Muscle layer of duodenum (tissue), 2 donors: Measurements from ENCODE around the gene LITAFD.
"Not testable (repeated sequence)": the region's sequence is repeated elsewhere in the genome, so short reads cannot be mapped to it uniquely, and the experiment has no call there.

Source experiments
- H3K27ac ChIP-seq: one replicate; pipeline ENCODE4 v1.7.0; 2013; ENCODE audit warnings: mild to moderate bottlenecking, low read length
- H3K27me3 ChIP-seq: one replicate; pipeline ENCODE4 v1.7.0; 2013; ENCODE audit warnings: low read depth, mild to moderate bottlenecking, control low read depth, low read length
- H3K36me3 ChIP-seq, 2 donors: one replicate each; pipeline ENCODE4 v1.7.0; 2013; ENCODE audit warnings: low read length in 2 of 2, control low read depth in 1 of 2, mild to moderate bottlenecking in 1 of 2; ENCODE audit not compliant: insufficient read depth in 2 of 2, control insufficient read depth in 1 of 2
- H3K4me1 ChIP-seq, 2 donors: one replicate each; pipeline ENCODE4 v1.7.0; 2013; ENCODE audit warnings: low read length in 2 of 2, mild to moderate bottlenecking in 2 of 2, control low read depth in 1 of 2, moderate library complexity in 1 of 2; ENCODE audit not compliant: insufficient read depth in 2 of 2, control insufficient read depth in 1 of 2
- H3K4me3 ChIP-seq, 2 donors: one replicate each; pipeline ENCODE4 v1.7.0; 2013; ENCODE audit warnings: low read length in 2 of 2, low read depth in 1 of 2, mild to moderate bottlenecking in 1 of 2
- H3K9me3 ChIP-seq, 2 donors: one replicate each; pipeline ENCODE4 v1.7.0; 2013; ENCODE audit warnings: low read length in 2 of 2, control low read depth in 1 of 2, mild to moderate bottlenecking in 1 of 2; ENCODE audit not compliant: control insufficient read depth in 1 of 2
- donor health status: healthy.

Gene LITAFD

GRCh38 chr16:8882041-8882617 lies at the start of gene LITAFD:
Gene LITAFD (plus strand): TSS chr16:8882351. CDS start chr16:8884356, 2,005 bp downstream.
- Histone ChIP-seq H3K4me3 (no peak within 1 kb of the TSS), H3K9me3 (no peaks in the 10 kb centered on the region), H3K4me1 (peaks cover 8 to 10% of the 10 kb centered on the region in 2 donors), H3K27ac (no peak within 1 kb of the TSS), H3K36me3 (no peaks in the 10 kb centered on the region), H3K27me3 (no peaks in the 10 kb centered on the region)

DNA sequence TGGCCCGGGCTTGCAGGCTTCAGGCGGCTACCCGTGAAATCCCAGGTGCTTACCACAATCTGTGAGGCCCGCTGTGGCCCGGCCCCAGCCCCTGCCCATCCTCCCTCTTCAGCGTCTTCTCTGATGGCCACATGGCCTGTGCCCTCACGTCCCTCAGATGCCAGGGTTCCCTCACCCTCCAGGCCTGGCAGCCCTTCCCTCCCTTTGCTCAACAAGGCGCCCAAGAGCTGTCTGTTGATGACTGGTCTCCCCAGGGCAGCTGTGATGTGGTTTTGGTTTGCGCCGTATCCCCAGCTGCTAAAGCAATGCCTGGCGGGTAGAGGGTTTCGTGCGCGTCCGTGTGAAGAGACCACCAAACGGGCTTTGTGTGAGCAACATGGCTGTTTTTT lies 49.4 kb upstream of the LITAFD start:
- Histone ChIP-seq H3K4me3 (no peak overlapping the region), H3K27me3 (no peaks in the 10 kb centered on the region), H3K4me1 (no peaks in the 10 kb centered on the region), H3K9me3 (no peaks in the 10 kb centered on the region), H3K36me3 (peaks cover 32 to 36% of the 10 kb centered on the region in 2 donors), H3K27ac (no peak overlapping the region)

DNA sequence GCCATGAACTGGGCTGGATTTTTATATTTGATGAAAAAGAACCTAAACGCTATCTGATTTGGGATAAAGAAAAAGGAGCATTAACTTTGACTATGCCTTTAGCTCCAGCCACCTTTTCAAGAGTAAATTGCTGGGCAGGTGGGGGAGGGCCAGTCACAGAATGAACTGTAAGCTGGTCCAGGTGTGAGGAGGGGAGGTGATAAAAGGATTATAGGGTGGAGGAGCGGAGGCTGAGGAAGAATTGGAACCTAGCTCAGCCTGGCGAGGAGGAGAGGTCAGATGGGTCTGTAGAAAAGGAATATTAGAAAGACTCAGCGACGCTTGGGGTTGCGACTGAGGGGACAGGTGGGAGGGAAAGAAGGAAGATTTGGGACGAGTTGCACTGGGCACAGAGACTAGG lies 45.4 kb upstream of the LITAFD start:
- not testable (repeated sequence) for H3K4me1 ChIP-seq, H3K4me3 ChIP-seq, H3K9me3 ChIP-seq, H3K27ac ChIP-seq, H3K27me3 ChIP-seq
- peaks cover 10% of the 10 kb centered on the region in 2 donors for H3K36me3 ChIP-seq

- H3K27ac ChIP-seq, H3K36me3 ChIP-seq, H3K9me3 ChIP-seq, H3K27me3 ChIP-seq, H3K4me3 ChIP-seq, H3K4me1 ChIP-seq: not testable (repeated sequence)
Measured at GRCh38 chr16:8837594-8837993, 44.6 kb upstream of the LITAFD start.

GRCh38 chr16:8842016-8842415 lies 40.1 kb upstream of the LITAFD start:
- H3K4me1 ChIP-seq, H3K4me3 ChIP-seq, H3K27me3 ChIP-seq, H3K27ac ChIP-seq, H3K36me3 ChIP-seq, H3K9me3 ChIP-seq: not testable (repeated sequence)

GRCh38 chr16:8843296-8843695 lies 38.9 kb upstream of the LITAFD start:
- H3K36me3 ChIP-seq, H3K4me1 ChIP-seq, H3K27me3 ChIP-seq, H3K27ac ChIP-seq, H3K4me3 ChIP-seq, H3K9me3 ChIP-seq: not testable (repeated sequence)

DNA sequence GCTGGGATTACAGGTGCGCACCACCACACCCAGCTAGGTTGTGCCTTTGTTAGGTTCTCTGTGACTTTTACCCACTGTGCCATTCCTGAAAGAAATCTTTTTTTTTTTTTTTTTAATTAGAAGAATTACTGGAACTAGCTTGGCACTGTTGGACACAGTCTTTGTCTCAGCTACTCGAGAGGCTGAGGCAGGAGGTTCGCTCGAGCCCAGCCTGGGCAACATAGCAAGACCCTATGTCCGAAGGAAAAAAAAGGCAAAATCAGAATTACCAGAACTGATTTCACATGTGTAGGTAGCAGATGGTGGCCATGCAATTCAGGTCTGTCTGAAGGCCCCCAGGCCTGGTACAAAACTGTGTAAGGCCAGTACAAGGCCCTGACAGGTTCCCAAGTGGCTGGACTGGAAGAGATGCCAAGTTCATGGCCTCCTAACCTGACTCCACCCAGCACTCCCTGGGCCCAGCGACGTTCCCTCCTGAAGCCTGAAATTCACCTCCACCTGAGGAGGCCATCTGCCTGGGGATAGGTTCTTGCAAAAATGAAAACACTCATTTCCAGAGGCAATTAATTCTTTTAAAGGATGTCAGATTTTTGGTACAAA lies 36.4 kb upstream of the LITAFD start:
- Histone ChIP-seq H3K27ac (no peak overlapping the region), H3K27me3 (no peaks in the 10 kb centered on the region), H3K36me3 (peaks cover 13 to 21% of the 10 kb centered on the region in 2 donors), H3K4me1 (peaks cover 0 to 3% of the 10 kb centered on the region in 2 donors), H3K4me3 (no peak overlapping the region), H3K9me3 (no peaks in the 10 kb centered on the region)

GRCh38 chr16:8846401-8846932 lies 35.7 kb upstream of the LITAFD start:
- Histone ChIP-seq H3K27me3 (no peaks in the 10 kb centered on the region), H3K27ac (no peak overlapping the region), H3K36me3 (peaks cover 13 to 21% of the 10 kb centered on the region in 2 donors), H3K4me1 (peaks cover 0 to 3% of the 10 kb centered on the region in 2 donors), H3K4me3 (no peak overlapping the region), H3K9me3 (no peaks in the 10 kb centered on the region)

GRCh38 chr16:8847145-8847544 lies 35.0 kb upstream of the LITAFD start:
- Histone ChIP-seq H3K4me3 (no peak overlapping the region), H3K27ac (no peak overlapping the region), H3K27me3 (no peaks in the 10 kb centered on the region), H3K9me3 (no peaks in the 10 kb centered on the region), H3K4me1 (peaks cover 0 to 3% of the 10 kb centered on the region in 2 donors), H3K36me3 (peaks cover 13 to 21% of the 10 kb centered on the region in 2 donors)

GRCh38 chr16:8847623-8848022 lies 34.5 kb upstream of the LITAFD start:
- Histone ChIP-seq H3K4me1 (peaks cover 0 to 3% of the 10 kb centered on the region in 2 donors), H3K9me3 (no peaks in the 10 kb centered on the region), H3K4me3 (no peak overlapping the region), H3K36me3 (peaks cover 16 to 21% of the 10 kb centered on the region in 2 donors), H3K27ac (no peak overlapping the region), H3K27me3 (no peaks in the 10 kb centered on the region)

DNA sequence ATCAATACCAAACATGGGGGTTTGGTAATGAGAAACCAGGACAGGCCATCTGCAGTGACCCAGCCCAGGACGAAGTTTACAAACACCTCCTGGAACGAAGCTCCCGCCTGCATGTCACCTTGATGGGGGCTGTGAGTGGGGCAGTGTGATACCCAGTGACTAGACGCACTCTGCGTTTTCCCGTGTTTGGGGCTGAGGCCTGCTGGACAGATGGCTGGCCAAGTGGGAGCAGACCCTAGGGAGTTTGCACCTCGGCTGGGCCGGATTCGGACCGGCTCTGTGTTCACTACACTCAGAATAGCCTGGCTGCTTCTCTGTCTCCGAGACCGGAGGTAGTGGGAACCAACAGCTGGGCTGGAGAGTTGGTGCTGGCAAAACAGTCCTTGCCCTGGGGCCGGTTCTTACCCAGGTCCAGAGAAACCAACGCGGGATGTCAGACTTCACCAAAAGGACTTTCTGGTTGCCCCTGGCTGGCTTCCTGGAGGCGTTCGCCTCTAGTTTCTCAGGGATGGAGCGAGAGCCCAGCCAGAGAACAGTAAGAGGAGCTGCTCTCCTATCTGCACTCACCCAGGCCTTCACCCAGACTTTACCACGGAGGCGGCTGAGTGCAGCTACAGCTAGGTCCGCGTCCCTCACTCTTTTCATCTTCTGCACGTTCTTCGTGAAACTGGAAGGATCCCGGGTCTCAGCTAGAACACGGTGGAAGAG lies 33.8 kb upstream of the LITAFD start:
- Histone ChIP-seq H3K27me3 (no peaks in the 10 kb centered on the region), H3K4me1 (peaks cover 0 to 3% of the 10 kb centered on the region in 2 donors), H3K9me3 (no peaks in the 10 kb centered on the region), H3K4me3 (no peak overlapping the region), H3K27ac (no peak overlapping the region), H3K36me3 (peaks cover 23 to 26% of the 10 kb centered on the region in 2 donors)
